K562 (cell line): ENCODE data around the gene DNAH8.

Source experiments
- CBX3 ChIP-seq, 2 experiments: IDR thresholded peaks; 1 replicate in 1 of 2; 2 replicates in 1 of 2; pipeline ENCODE4 v1.6.1; 2012; ENCODE audit warnings: inconsistent platforms in 2 of 2, low read length in 2 of 2, borderline replicate concordance in 1 of 2, control low read depth in 1 of 2
- CTCF ChIP-seq, 3 experiments: IDR thresholded peaks in 2 of 3; conservative IDR thresholded peaks in 1 of 3; 2 replicates each; pipeline ENCODE4 v1.5.1; 2011 to 2012; ENCODE audit warnings: low read length in 3 of 3, mild to moderate bottlenecking in 3 of 3, control low read depth in 2 of 3, improper control_type of control experiment in 1 of 3, inconsistent platforms in 1 of 3, low read depth in 1 of 3, mixed read lengths in 1 of 3, moderate library complexity in 1 of 3; ENCODE audit not compliant: insufficient read depth in 2 of 3
- CUX1 ChIP-seq: fragments of 200-800 bp; sonication (Bioruptor generic); IDR thresholded peaks from 2 replicates; pipeline ENCODE4 v1.6.1; 2016; ENCODE audit warnings: missing genetic modification characterization, missing compliant biosample characterization
- ELF2 ChIP-seq: fragments of 250-450 bp; sonication (Bioruptor Pico); IDR thresholded peaks from 2 replicates; pipeline ENCODE4 v1.5.0; 2021; ENCODE audit warnings: mild to moderate bottlenecking
- IRF1 ChIP-seq: sonication (generic); formaldehyde crosslinking; IDR thresholded peaks from 2 replicates; pipeline ENCODE4 v1.8.0; 2022; ENCODE audit warnings: missing genetic modification reagents, mild to moderate bottlenecking, borderline replicate concordance
- KDM1A ChIP-seq, 2 experiments: fragments of 450-650 bp; IDR thresholded peaks; 2 replicates each; pipeline ENCODE4 v1.6.1; 2016; ENCODE audit warnings: mild to moderate bottlenecking in 2 of 2
- MYC ChIP-seq, 2 experiments: fragments of 250-450 bp in 1 of 2; sonication (Bioruptor Pico) in 1 of 2; IDR thresholded peaks; 2 replicates each; pipeline versions ENCODE4 v1.5.1 to v1.6.1; 2012 to 2021; ENCODE audit warnings: low read depth in 2 of 2, borderline replicate concordance in 1 of 2, improper control_type of control experiment in 1 of 2, low read length in 1 of 2, mild to moderate bottlenecking in 1 of 2, moderate library complexity in 1 of 2
- UBTF ChIP-seq, 2 experiments: IDR thresholded peaks; 2 replicates each; pipeline ENCODE4 v1.6.1; 2012; ENCODE audit warnings: improper control_type of control experiment in 2 of 2, low read depth in 2 of 2, low read length in 2 of 2, borderline replicate concordance in 1 of 2
- ZKSCAN1 ChIP-seq: fragments of 150-350 bp; IDR thresholded peaks from 2 replicates; pipeline ENCODE4 v1.6.1; 2016; ENCODE audit warnings: low read depth, low read length

GRCh38 chr6:38871741-38872568, 156.8 kb downstream of the DNAH8 start:
- no peak for TF ChIP-seq KDM1A (IDR thresholded peaks at IDR 0.05)
- TF ChIP-seq MYC (IDR thresholded peaks at IDR 0.05; ENCODE audit: low read depth, low read length): no peak
- no peak for TF ChIP-seq MYC (CRISPR knock-in tag; IDR thresholded peaks at IDR 0.05; ENCODE audit: borderline replicate concordance, low read depth)
- TF ChIP-seq ELF2: no peak
- TF ChIP-seq CTCF (IDR thresholded peaks at IDR 0.05 in 2 of 3, conservative IDR thresholded peaks at IDR 0.05 in 1 of 3; ENCODE audit: insufficient read depth in 2 of 3, low read depth in 1 of 3, low read length in 3 of 3): peak; percentile 91 to 95 (median 91)
- no peak for TF ChIP-seq ZKSCAN1
- no peak for TF ChIP-seq CUX1 (CRISPR knock-in tag)
- TF ChIP-seq CBX3 (IDR thresholded peaks at IDR 0.05; ENCODE audit: borderline replicate concordance in 1 of 2, low read length in 2 of 2): no peak
- TF ChIP-seq IRF1 (CRISPR knock-in tag): no peak
- TF ChIP-seq UBTF (IDR thresholded peaks at IDR 0.05; ENCODE audit: borderline replicate concordance in 1 of 2, low read depth in 2 of 2, low read length in 2 of 2): no peak
